Fibroblast of skin of scalp (primary cell): Measurements from ENCODE around the gene ITIH4.
"Not testable (repeated sequence)": the region's sequence is repeated elsewhere in the genome, so short reads cannot be mapped to it uniquely, and the experiment has no call there.

Experiments used
- DNase-seq: peaks from one replicate; pipeline ENCODE4 v3.0.0-alpha.2; 2013

ITIH4 gene

GRCh38 chr3:52782412-52783210 lies 47.9 kb downstream of the ITIH4 start:
- DNase-seq: no peak

GRCh38 chr3:52781741-52782140 lies 48.7 kb downstream of the ITIH4 start:
- no peak for DNase-seq

GRCh38 chr3:52779837-52780585 lies 50.5 kb downstream of the ITIH4 start:
- no peak for DNase-seq

GRCh38 chr3:52779011-52779836 lies 51.2 kb downstream of the ITIH4 start:
- no peak for DNase-seq

GRCh38 chr3:52777959-52778805 lies 52.3 kb downstream of the ITIH4 start:
- no peak for DNase-seq

- no peak for DNase-seq
Observed at GRCh38 chr3:52777127-52777958, 53.1 kb downstream of the ITIH4 start, which contains the start of gene ITIH1. ITIH1 (plus strand) TSS chr3:52777599; CDS start chr3:52777616, 17 bp downstream.

GRCh38 chr3:52776486-52776885 lies 54.0 kb downstream of the ITIH4 start:
- DNase-seq: not testable (repeated sequence)

GRCh38 chr3:52775877-52776276 lies 54.6 kb downstream of the ITIH4 start:
- DNase-seq: no peak

GRCh38 chr3:52774901-52775864 lies 55.3 kb downstream of the ITIH4 start:
- no peak for DNase-seq

- DNase-seq: no peak
Observed at GRCh38 chr3:52774066-52774713, 56.3 kb downstream of the ITIH4 start.

GRCh38 chr3:52773361-52774065 lies 57.0 kb downstream of the ITIH4 start:
- DNase-seq: no peak

GRCh38 chr3:52771702-52772101 lies 58.8 kb downstream of the ITIH4 start:
- DNase-seq: no peak

- no peak for DNase-seq
Observed at GRCh38 chr3:52771334-52771681, 59.2 kb downstream of the ITIH4 start.

GRCh38 chr3:52770496-52771333 lies 59.8 kb downstream of the ITIH4 start, which contains the start of gene NEK4:
NEK4 (minus strand) TSS chr3:52770940; CDS start chr3:52770746, 194 bp downstream.
- DNase-seq: peak; percentile 91

- DNase-seq: no peak
Observed at GRCh38 chr3:52769786-52770455, 60.6 kb downstream of the ITIH4 start.

- no peak for DNase-seq
Observed at GRCh38 chr3:52763466-52763865, 67.0 kb downstream of the ITIH4 start.
